ENCODE data around the gene CIZ1. TPM values are rescaled to one million over a fixed set of nuclear protein-coding genes. Genes with fewer than 3 reads are reported as not detected.
A peak's percentile ranks its signal among the peaks of the same experiment; 100 is the strongest.

Gene CIZ1
- total and polyA plus RNA-seq, 2 of the 13 experiments (the other 11 are each of a cell fraction or from before 2014, with no cell fraction given), result 30.6 to 50.3 TPM

GRCh38 chr9:128159784-128160602, 31.4 kb downstream of the CIZ1 start, which contains the start of gene BBLN (continued):
- no peak for TF ChIP-seq KDM1A (CRISPR knock-in tag; IDR thresholded peaks at IDR 0.05)
- no peak for TF ChIP-seq IRF1 (CRISPR knock-in tag; IDR thresholded peaks at IDR 0.05; ENCODE audit: low read depth)
- no peak; a peak in 1 of 4 replicates for TF ChIP-seq HMGXB4 (CRISPR knock-in tag; IDR thresholded peaks at IDR 0.05; ENCODE audit: borderline replicate concordance in 1 of 2, low read depth in 1 of 2)
- peak; percentile 37 for TF ChIP-seq U2AF1 (optimal IDR thresholded peaks at IDR 0.05; ENCODE audit: low read depth, low read length)
- no peak for TF ChIP-seq ZNF326 (CRISPR knock-in tag; IDR thresholded peaks at IDR 0.05; ENCODE audit: borderline replicate concordance)
- TF ChIP-seq ZBTB20 (CRISPR knock-in tag; IDR thresholded peaks at IDR 0.05; ENCODE audit: borderline replicate concordance, low read depth), result 0 out of 2 replicates have a peak, but pooled peaks have one; percentile 30
- TF ChIP-seq CENPT (CRISPR knock-in tag; IDR thresholded peaks at IDR 0.05; ENCODE audit: low read depth), result no peak
- TF ChIP-seq ZNF652 (CRISPR knock-in tag; IDR thresholded peaks at IDR 0.05; ENCODE audit: borderline replicate concordance, low read depth), result no peak
- no peak for TF ChIP-seq ZNF572 (CRISPR knock-in tag; IDR thresholded peaks at IDR 0.05)
- TF ChIP-seq SRSF9 (IDR thresholded peaks at IDR 0.05; ENCODE audit: borderline replicate concordance, insufficient read depth, low read depth, low read length, poor library complexity, severe bottlenecking), result no peak
- TF ChIP-seq HOMEZ (CRISPR knock-in tag; IDR thresholded peaks at IDR 0.05; ENCODE audit: low read depth), result no peak
- TF ChIP-seq ZNF639 (CRISPR knock-in tag; conservative IDR thresholded peaks at IDR 0.05), result no peak
- no peak for TF ChIP-seq ZNF280D (CRISPR knock-in tag; IDR thresholded peaks at IDR 0.05)
- no peak for TF ChIP-seq ZBTB44 (CRISPR knock-in tag; IDR thresholded peaks at IDR 0.05)
- TF ChIP-seq MEIS1 (CRISPR knock-in tag; IDR thresholded peaks at IDR 0.05; ENCODE audit: borderline replicate concordance), result no peak
- TF ChIP-seq FOXJ3 (CRISPR knock-in tag; IDR thresholded peaks at IDR 0.05; ENCODE audit: borderline replicate concordance), result no peak
- TF ChIP-seq ZNF703 (CRISPR knock-in tag; IDR thresholded peaks at IDR 0.05; ENCODE audit: borderline replicate concordance), result no peak

Measured in HepG2 (cell line).